ENCODE data around the gene TANC2.

Gene TANC2

DNA sequence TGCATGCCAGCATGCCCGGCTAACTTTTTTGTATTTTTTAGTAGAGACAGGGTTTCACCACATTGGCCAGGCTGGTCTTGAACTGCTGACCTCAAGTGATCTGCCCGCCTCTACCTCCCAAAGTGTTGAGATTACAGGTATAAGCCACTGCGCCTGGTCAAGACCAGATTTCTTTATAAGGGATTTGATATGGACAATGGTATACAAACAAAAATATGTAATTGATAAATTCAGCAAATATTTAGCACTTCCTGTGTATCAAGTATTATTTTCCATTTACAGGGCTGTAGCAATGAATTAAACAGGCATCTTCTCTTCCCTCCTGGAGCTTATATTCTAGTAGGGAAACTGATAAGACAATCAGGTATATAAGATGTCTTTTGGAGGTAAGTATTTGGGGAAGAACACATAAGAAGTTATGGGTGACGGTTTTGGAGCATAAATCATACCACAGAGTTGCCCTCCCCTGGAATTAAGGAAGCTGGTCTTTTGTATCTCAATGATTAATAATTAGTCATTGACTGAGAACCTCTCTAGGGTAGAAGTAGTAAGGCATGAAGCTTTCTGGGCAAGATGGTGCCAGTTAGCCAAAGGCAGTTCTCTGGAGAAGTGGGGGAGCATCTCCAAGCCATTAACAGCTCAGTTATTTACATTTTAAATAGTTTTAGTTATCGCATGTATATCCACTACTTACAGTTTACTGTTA lies 35.8 kb downstream of the TANC2 start:
- DNase-seq (ENCODE audit: low read depth, low spot score), result no peak

- no peak for DNase-seq (ENCODE audit: low read depth, low spot score)
Observed at GRCh38 chr17:63002625-63003024, 36.6 kb downstream of the TANC2 start.

- no peak for DNase-seq (ENCODE audit: low read depth, low spot score)
Observed at GRCh38 chr17:63015824-63016223, 49.8 kb downstream of the TANC2 start.
